Choroid plexus epithelial cell (primary cell): ENCODE measurements around the gene OLFM4.

ENCODE experiments used
- DNase-seq: peaks from one replicate; pipeline ENCODE4 v3.0.0-alpha.2; 2010; ENCODE audit warnings: low read depth
- H3K4me3 ChIP-seq: 2 replicates; pipeline ENCODE4 v1.5.1; 2011; ENCODE audit warnings: low read depth, mild to moderate bottlenecking, control low read depth, low read length, moderate library complexity
- CTCF ChIP-seq: conservative IDR thresholded peaks from 2 replicates; pipeline ENCODE4 v1.5.1; 2011; ENCODE audit warnings: low read depth, mild to moderate bottlenecking, control low read depth, inconsistent platforms, low read length, moderate library complexity

The OLFM4 gene

GRCh38 chr13:53066411-53066810 lies 37.8 kb downstream of the OLFM4 start:
- no peak for DNase-seq
- no peak overlapping the region for H3K4me3 ChIP-seq
- TF ChIP-seq CTCF = no peak

- no peak for TF ChIP-seq CTCF
These were observed 40.2 kb downstream of the OLFM4 start for GRCh38 chr13:53068585-53069520.

GRCh38 chr13:53069800-53070199 lies 41.2 kb downstream of the OLFM4 start:
- TF ChIP-seq CTCF = no peak
- no peak for DNase-seq
- no peak overlapping the region for H3K4me3 ChIP-seq

More at GRCh38 chr13:53068585-53069520, 40.2 kb downstream of the OLFM4 start:
- DNase-seq = no peak
- H3K4me3 ChIP-seq = no peak overlapping the region

- no peak for TF ChIP-seq CTCF
- no peak overlapping the region for H3K4me3 ChIP-seq
- DNase-seq = no peak
These were observed 45.1 kb downstream of the OLFM4 start for GRCh38 chr13:53073711-53074110.

GRCh38 chr13:53074114-53074513 lies 45.5 kb downstream of the OLFM4 start:
- no peak overlapping the region for H3K4me3 ChIP-seq
- TF ChIP-seq CTCF = no peak
- no peak for DNase-seq

GRCh38 chr13:53075356-53076041 lies 46.9 kb downstream of the OLFM4 start:
- no peak overlapping the region for H3K4me3 ChIP-seq
- no peak for TF ChIP-seq CTCF
- no peak for DNase-seq
